IMR-90 (cell line): ENCODE measurements around the gene MAS1L. TPM values are rescaled to one million over a fixed set of nuclear protein-coding genes. Genes with fewer than 3 reads are reported as not detected.

Experiments used
- ATAC-seq: fragments of 200-7000 bp; cut with Tn5 transposase; 2 replicates; pipeline ENCODE4 v1.9.1; 2020; ENCODE audit warnings: low read depth, mild to moderate bottlenecking, moderate library complexity
- BruUV-seq: library from RNA; stranded (reverse); fragments of 400-500 nt; replicated peaks from 2 replicates; lab custom pipeline; 2021; lab: Mats Ljungman, UMichigan
- CTCF ChIA-PET: fragments of 300-600 bp; formaldehyde crosslinking; extraction: SDS; loops from one replicate; lab custom pipeline; 2021; ENCODE audit warnings: antibody characterized with exemption; lab: Yijun Ruan, JAX
- POLR2A ChIA-PET: fragments of 300-600 bp; sonication (Branson Sonifier 250); formaldehyde crosslinking; loops from one replicate; lab custom pipeline; 2022; ENCODE audit warnings: antibody characterized with exemption; ENCODE audit not compliant: unreplicated experiment; lab: Charles Lee
- DNase-seq: peaks from one replicate; pipeline ENCODE4 v3.0.0; 2013
- H2AFZ ChIP-seq: replicated peaks from 2 replicates; pipeline ENCODE3; 2013; ENCODE audit warnings: low read length, mild to moderate bottlenecking; ENCODE audit not compliant: poor library complexity
- H2AK5ac ChIP-seq: 2 replicates; pipeline ENCODE4 v1.6.1; 2013; ENCODE audit warnings: low read depth, low read length, inconsistent platforms
- H2AK9ac ChIP-seq: replicated peaks from 2 replicates; pipeline ENCODE3; 2013; ENCODE audit warnings: mild to moderate bottlenecking, low read depth, low read length, moderate library complexity; ENCODE audit not compliant: poor library complexity
- H2BK120ac ChIP-seq: 2 replicates; pipeline ENCODE4 v1.6.1; 2013; ENCODE audit warnings: low read depth, low read length, inconsistent platforms
- H2BK15ac ChIP-seq: 3 replicates; pipeline ENCODE4 v1.6.1; 2013; ENCODE audit warnings: low read depth, low read length, inconsistent platforms
- H2BK20ac ChIP-seq: 2 replicates; pipeline ENCODE4 v1.6.1; 2013; ENCODE audit warnings: low read depth, mild to moderate bottlenecking, inconsistent platforms, low read length, moderate library complexity
- H2BK5ac ChIP-seq: 2 replicates; pipeline ENCODE4 v1.6.1; 2013; ENCODE audit warnings: mild to moderate bottlenecking, low read depth, low read length, inconsistent platforms; ENCODE audit not compliant: poor library complexity, severe bottlenecking
- H3K14ac ChIP-seq: replicated peaks from 2 replicates; pipeline ENCODE4 v1.6.1; 2013; ENCODE audit warnings: low read depth, low read length, inconsistent platforms
- H3K18ac ChIP-seq: 2 replicates; pipeline ENCODE4 v1.6.1; 2013; ENCODE audit warnings: low read depth, low read length, control low read depth
- H3K23ac ChIP-seq: 2 replicates; pipeline ENCODE4 v1.6.1; 2013; ENCODE audit warnings: low read depth, low read length, inconsistent platforms
- H3K27ac ChIP-seq: 2 replicates; pipeline ENCODE4 v1.5.1; 2013; ENCODE audit warnings: mild to moderate bottlenecking, control low read depth, low read length; ENCODE audit not compliant: insufficient read depth
- H3K27me3 ChIP-seq: 2 replicates; pipeline ENCODE4 v1.6.1; 2013; ENCODE audit warnings: low read length; ENCODE audit not compliant: control insufficient read depth, insufficient read depth
- H3K36me3 ChIP-seq: 2 replicates; pipeline ENCODE4 v1.6.1; 2013; ENCODE audit warnings: low read length, mixed read lengths; ENCODE audit not compliant: control insufficient read depth, insufficient read depth
- H3K4ac ChIP-seq: 2 replicates; pipeline ENCODE4 v1.6.1; 2013; ENCODE audit warnings: low read depth, low read length, inconsistent platforms
- H3K4me1 ChIP-seq: 2 replicates; pipeline ENCODE4 v1.6.1; 2013; ENCODE audit warnings: low read length, mixed read lengths; ENCODE audit not compliant: control insufficient read depth, insufficient read depth
- H3K4me2 ChIP-seq: 2 replicates; pipeline ENCODE4 v1.6.1; 2013; ENCODE audit warnings: low read depth, mild to moderate bottlenecking, control low read depth, low read length, moderate library complexity
- H3K4me3 ChIP-seq: 2 replicates; pipeline ENCODE4 v1.5.1; 2013; ENCODE audit warnings: low read depth, mild to moderate bottlenecking, control low read depth, low read length, moderate library complexity; ENCODE audit not compliant: insufficient read depth
- H3K56ac ChIP-seq: 2 replicates; pipeline ENCODE4 v1.6.1; 2013; ENCODE audit warnings: low read length, inconsistent platforms; ENCODE audit not compliant: insufficient read depth; ENCODE audit errors: extremely low read depth
- H3K79me1 ChIP-seq, 2 experiments: 2 replicates each; pipeline ENCODE4 v1.6.1; 2013; ENCODE audit warnings: low read length in 2 of 2, inconsistent platforms in 1 of 2, low read depth in 1 of 2
- H3K9ac ChIP-seq: 2 replicates; pipeline ENCODE4 v1.6.1; 2013; ENCODE audit warnings: low read depth, low read length, control low read depth
- H3K9me1 ChIP-seq: 2 replicates; pipeline ENCODE4 v1.6.1; 2013; ENCODE audit warnings: low read length, inconsistent platforms; ENCODE audit not compliant: insufficient read depth
- H3K9me3 ChIP-seq: 2 replicates; pipeline ENCODE4 v1.6.1; 2013; ENCODE audit warnings: low read length; ENCODE audit not compliant: control insufficient read depth, insufficient read depth
- H4K20me1 ChIP-seq: 2 replicates; pipeline ENCODE4 v1.6.1; 2013; ENCODE audit warnings: low read length, inconsistent platforms; ENCODE audit not compliant: insufficient read depth
- H4K5ac ChIP-seq: 2 replicates; pipeline ENCODE4 v1.6.1; 2013; ENCODE audit warnings: mild to moderate bottlenecking, low read depth, low read length, control low read depth
- H4K8ac ChIP-seq, 2 experiments: 2 replicates each; pipeline ENCODE4 v1.6.1; 2013; ENCODE audit warnings: low read depth in 2 of 2, low read length in 2 of 2, control low read depth in 1 of 2, inconsistent platforms in 1 of 2
- H4K91ac ChIP-seq: 2 replicates; pipeline ENCODE4 v1.6.1; 2013; ENCODE audit warnings: low read depth, low read length, inconsistent platforms; ENCODE audit not compliant: insufficient read depth
- CEBPB ChIP-seq: IDR thresholded peaks from 2 replicates; pipeline ENCODE4 v1.6.1; 2012; ENCODE audit warnings: low read depth, low read length, improper control_type of control experiment
- CHD1 ChIP-seq: IDR thresholded peaks from 2 replicates; pipeline ENCODE4 v1.6.1; 2012; ENCODE audit warnings: low read depth, low read length, improper control_type of control experiment
- MAFK ChIP-seq: IDR thresholded peaks from 2 replicates; pipeline ENCODE4 v1.6.1; 2012; ENCODE audit warnings: low read depth, low read length, improper control_type of control experiment
- MXI1 ChIP-seq: IDR thresholded peaks from 2 replicates; pipeline ENCODE4 v1.6.1; 2012; ENCODE audit warnings: low read depth, mild to moderate bottlenecking, low read length, moderate library complexity, borderline replicate concordance
- POLR2A ChIP-seq: IDR thresholded peaks from 2 replicates; pipeline ENCODE4 v1.6.1; 2012; ENCODE audit warnings: mild to moderate bottlenecking, low read depth, low read length
- RAD21 ChIP-seq: IDR thresholded peaks from 2 replicates; pipeline ENCODE4 v1.6.1; 2012; ENCODE audit warnings: low read length, improper control_type of control experiment
- RCOR1 ChIP-seq: IDR thresholded peaks from 2 replicates; pipeline ENCODE4 v1.6.1; 2012; ENCODE audit warnings: mild to moderate bottlenecking, low read length, improper control_type of control experiment; ENCODE audit not compliant: insufficient replicate concordance
- RFX5 ChIP-seq: IDR thresholded peaks from 2 replicates; pipeline ENCODE4 v1.8.0; 2012; ENCODE audit warnings: low read depth, mild to moderate bottlenecking, low read length, moderate library complexity
- WGBS, 2 experiments: methylation state at CpG; one replicate each; pipeline versions ENCODE4 v1.1.5 to v1.1.7; 2013; ENCODE audit warnings: missing lambda C conversion rate in 2 of 2; ENCODE audit not compliant: insufficient read length in 1 of 2; ENCODE audit errors: extremely low coverage in 2 of 2; 5-methylcytosine and 5-hydroxymethylcytosine counted together
- dilution Hi-C: fragments of 300-500 bp; cut with HindIII; formaldehyde crosslinking; loops from one replicate; pipeline ENCODE4 v1.14.3; 2018; ENCODE audit warnings: low sequenced_read_pairs; ENCODE audit not compliant: unreplicated experiment
- in situ Hi-C: fragments of 300-500 bp; cut with MboI; formaldehyde crosslinking; loops from 3 replicates; pipeline ENCODE4 v1.14.3; 2019; ENCODE audit warnings: low sequenced_read_pairs, inconsistent platforms, mixed read lengths
- intact Hi-C: fragments of 100-400 bp; cut with micrococcal nuclease; formaldehyde crosslinking; loops from 2 replicates; pipeline ENCODE4 v1.10.0; 2022
- polyA plus RNA-seq, 3 experiments: library from polyadenylated mRNA; depleted of rRNA; stranded (reverse); fragments of >200 nt; gene quantifications; 2 replicates each; pipeline ENCODE4 v1.2.3, GENCODE V29; 2012; ENCODE audit warnings: low replicate concordance in 1 of 3
- total RNA-seq: library from RNA; depleted of rRNA; stranded (reverse); fragments of >200 nt; gene quantifications from 2 replicates; pipeline ENCODE4 v1.2.3, GENCODE V29; 2012
- TF ChIP-seq, protein P1 (sequence below): fragments of 150-350 bp; IDR thresholded peaks from 2 replicates; pipeline ENCODE4 v1.6.1; 2016; ENCODE audit warnings: low read depth, mild to moderate bottlenecking, low read length, moderate library complexity, borderline replicate concordance
- TF ChIP-seq, protein P2 (sequence below): conservative IDR thresholded peaks from 2 replicates; pipeline ENCODE4 v1.5.1; 2012; ENCODE audit warnings: mild to moderate bottlenecking, low read depth, low read length, improper control_type of control experiment

MAS1L gene
- total and polyA plus RNA-seq, 2 of the 4 experiments (the other 2 are of a cell fraction), result not detected

DNA sequence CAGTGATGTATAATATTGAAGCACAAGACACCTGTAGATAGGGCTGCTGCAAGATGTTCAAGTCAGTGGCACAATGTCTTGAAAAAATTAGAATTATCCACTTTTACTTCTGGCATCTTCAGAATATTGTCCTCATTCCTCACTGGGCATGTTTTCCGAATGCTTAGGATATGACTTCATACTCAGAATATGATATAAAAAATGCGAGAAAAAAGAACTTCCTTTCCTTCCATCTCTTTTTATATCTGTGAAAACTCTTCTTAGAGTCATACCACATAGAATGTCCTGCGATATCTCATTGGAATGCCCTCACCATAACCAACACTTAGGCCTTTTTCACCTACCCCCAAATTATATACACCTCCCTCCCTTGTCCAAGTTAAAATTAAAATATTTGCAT, 4.6 kb downstream of the MAS1L start:
- H2BK15ac ChIP-seq, result no peak overlapping the region
- no peak overlapping the region for H3K27ac ChIP-seq
- no peak overlapping the region for H3K56ac ChIP-seq
- CTCF ChIA-PET, result no interaction called here
- in situ Hi-C loops, result no loop called here
- H3K4ac ChIP-seq, result no peak overlapping the region
- no peak overlapping the region for H4K5ac ChIP-seq
- BruUV-seq, result no TSS peak
- dilution Hi-C loops, result no loop called here
- TF ChIP-seq, protein P1, sequence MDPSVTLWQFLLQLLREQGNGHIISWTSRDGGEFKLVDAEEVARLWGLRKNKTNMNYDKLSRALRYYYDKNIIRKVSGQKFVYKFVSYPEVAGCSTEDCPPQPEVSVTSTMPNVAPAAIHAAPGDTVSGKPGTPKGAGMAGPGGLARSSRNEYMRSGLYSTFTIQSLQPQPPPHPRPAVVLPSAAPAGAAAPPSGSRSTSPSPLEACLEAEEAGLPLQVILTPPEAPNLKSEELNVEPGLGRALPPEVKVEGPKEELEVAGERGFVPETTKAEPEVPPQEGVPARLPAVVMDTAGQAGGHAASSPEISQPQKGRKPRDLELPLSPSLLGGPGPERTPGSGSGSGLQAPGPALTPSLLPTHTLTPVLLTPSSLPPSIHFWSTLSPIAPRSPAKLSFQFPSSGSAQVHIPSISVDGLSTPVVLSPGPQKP, result no peak
- TF ChIP-seq, protein P2, sequence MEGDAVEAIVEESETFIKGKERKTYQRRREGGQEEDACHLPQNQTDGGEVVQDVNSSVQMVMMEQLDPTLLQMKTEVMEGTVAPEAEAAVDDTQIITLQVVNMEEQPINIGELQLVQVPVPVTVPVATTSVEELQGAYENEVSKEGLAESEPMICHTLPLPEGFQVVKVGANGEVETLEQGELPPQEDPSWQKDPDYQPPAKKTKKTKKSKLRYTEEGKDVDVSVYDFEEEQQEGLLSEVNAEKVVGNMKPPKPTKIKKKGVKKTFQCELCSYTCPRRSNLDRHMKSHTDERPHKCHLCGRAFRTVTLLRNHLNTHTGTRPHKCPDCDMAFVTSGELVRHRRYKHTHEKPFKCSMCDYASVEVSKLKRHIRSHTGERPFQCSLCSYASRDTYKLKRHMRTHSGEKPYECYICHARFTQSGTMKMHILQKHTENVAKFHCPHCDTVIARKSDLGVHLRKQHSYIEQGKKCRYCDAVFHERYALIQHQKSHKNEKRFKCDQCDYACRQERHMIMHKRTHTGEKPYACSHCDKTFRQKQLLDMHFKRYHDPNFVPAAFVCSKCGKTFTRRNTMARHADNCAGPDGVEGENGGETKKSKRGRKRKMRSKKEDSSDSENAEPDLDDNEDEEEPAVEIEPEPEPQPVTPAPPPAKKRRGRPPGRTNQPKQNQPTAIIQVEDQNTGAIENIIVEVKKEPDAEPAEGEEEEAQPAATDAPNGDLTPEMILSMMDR, result no peak
- TF ChIP-seq POLR2A, result no peak
- no peak for TF ChIP-seq RCOR1
- no peak for TF ChIP-seq RFX5
- no peak for TF ChIP-seq MXI1
- no peak for TF ChIP-seq MAFK
- TF ChIP-seq CEBPB, result no peak
- no peak for TF ChIP-seq RAD21
- no peak for TF ChIP-seq CHD1
- no peaks in the 10 kb centered on the region for H4K20me1 ChIP-seq
- POLR2A ChIA-PET, result no interaction called here
- H3K4me3 ChIP-seq, result no peak overlapping the region
- no peak overlapping the region for H3K4me2 ChIP-seq
- no peak overlapping the region for H2BK20ac ChIP-seq
- no peak overlapping the region for H3K14ac ChIP-seq
- no peak overlapping the region for H2AFZ ChIP-seq
- DNase-seq (no peak), ATAC-seq (no peak)
- no peak overlapping the region for H3K9ac ChIP-seq
- H2AK5ac ChIP-seq, result no peak overlapping the region
- no peaks in the 10 kb centered on the region for H3K9me1 ChIP-seq
- no peak overlapping the region for H4K8ac ChIP-seq
- no peak overlapping the region for H2BK5ac ChIP-seq
- no peak overlapping the region for H3K18ac ChIP-seq
- intact Hi-C loops, result no loop called here
- no peak overlapping the region for H2AK9ac ChIP-seq
- no peaks in the 10 kb centered on the region for H3K79me1 ChIP-seq
- no peaks in the 10 kb centered on the region for H3K36me3 ChIP-seq
- no peaks in the 10 kb centered on the region for H3K4me1 ChIP-seq
- H3K27me3 ChIP-seq, result no peaks in the 10 kb centered on the region
- no CpG with 5 or more reads among the region's 3 CpGs for WGBS, 2 experiments
- peaks cover 5% of the 10 kb centered on the region for H3K9me3 ChIP-seq
- H4K91ac ChIP-seq, result no peak overlapping the region
- no peak overlapping the region for H3K23ac ChIP-seq
- no peak overlapping the region for H2BK120ac ChIP-seq
